GM12864 (cell line): ENCODE results near the gene CABP5.

Experiments used
- DNase-seq: peaks from one replicate; pipeline ENCODE4 v3.0.0-alpha.2; 2011; ENCODE audit warnings: low read depth
- H3K4me3 ChIP-seq: 2 replicates; pipeline ENCODE4 v1.5.1; 2011; ENCODE audit warnings: mild to moderate bottlenecking, low read depth, low read length, control low read depth
- TF ChIP-seq, protein P1 (sequence below): IDR thresholded peaks from 2 replicates; pipeline ENCODE4 v1.5.1; 2011; ENCODE audit warnings: low read depth, mild to moderate bottlenecking, moderate library complexity, low read length, control low read depth, inconsistent platforms; ENCODE audit errors: missing control alignments

Gene CABP5

DNA sequence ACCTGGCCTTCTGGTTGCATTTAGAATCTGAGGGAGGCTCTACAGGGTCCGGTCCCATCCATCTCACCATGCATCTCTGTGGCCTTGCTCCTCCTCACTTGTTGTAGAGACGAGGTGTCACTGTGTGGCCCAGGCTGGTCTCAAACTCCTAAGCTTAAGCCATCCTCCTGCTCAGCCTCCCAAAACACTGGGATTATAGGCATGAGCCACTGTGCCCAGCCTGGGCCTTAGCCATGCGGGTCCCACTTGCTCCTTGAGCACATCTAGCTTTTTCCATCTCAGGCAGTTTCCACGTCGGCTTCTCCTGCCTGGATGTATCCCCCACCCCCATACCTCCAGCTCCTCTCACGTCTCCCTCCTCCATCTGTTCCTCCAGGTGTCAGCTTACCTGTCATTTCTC is 39.6 kb downstream of the CABP5 start:
- no peak for DNase-seq
- no peak overlapping the region for H3K4me3 ChIP-seq
- TF ChIP-seq, protein P1, sequence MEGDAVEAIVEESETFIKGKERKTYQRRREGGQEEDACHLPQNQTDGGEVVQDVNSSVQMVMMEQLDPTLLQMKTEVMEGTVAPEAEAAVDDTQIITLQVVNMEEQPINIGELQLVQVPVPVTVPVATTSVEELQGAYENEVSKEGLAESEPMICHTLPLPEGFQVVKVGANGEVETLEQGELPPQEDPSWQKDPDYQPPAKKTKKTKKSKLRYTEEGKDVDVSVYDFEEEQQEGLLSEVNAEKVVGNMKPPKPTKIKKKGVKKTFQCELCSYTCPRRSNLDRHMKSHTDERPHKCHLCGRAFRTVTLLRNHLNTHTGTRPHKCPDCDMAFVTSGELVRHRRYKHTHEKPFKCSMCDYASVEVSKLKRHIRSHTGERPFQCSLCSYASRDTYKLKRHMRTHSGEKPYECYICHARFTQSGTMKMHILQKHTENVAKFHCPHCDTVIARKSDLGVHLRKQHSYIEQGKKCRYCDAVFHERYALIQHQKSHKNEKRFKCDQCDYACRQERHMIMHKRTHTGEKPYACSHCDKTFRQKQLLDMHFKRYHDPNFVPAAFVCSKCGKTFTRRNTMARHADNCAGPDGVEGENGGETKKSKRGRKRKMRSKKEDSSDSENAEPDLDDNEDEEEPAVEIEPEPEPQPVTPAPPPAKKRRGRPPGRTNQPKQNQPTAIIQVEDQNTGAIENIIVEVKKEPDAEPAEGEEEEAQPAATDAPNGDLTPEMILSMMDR, result no peak

GRCh38 chr19:48000846-48001245 is 43.0 kb downstream of the CABP5 start:
- no peak for DNase-seq
- no peak overlapping the region for H3K4me3 ChIP-seq
- TF ChIP-seq, protein P1, result no peak

DNA sequence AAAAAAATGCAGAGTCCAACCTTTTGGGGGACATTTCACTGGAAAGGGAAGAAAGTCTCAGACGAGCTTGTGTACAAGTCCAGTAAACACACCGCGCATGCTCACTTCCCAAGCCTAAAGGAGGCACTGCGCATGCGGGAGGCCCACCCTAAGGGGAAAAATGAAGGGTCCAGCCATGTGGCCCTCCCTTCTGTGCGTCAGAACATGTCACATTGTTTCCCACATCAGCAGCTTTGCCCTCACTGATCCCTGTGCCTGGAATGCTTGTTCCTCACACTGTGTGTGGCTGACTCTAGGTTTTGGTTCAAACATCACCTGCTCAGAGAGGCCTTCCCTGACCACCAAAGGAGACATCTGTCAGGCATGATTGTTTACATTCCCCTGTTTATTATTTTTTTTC is 45.1 kb downstream of the CABP5 start:
- TF ChIP-seq, protein P1, result no peak
- DNase-seq, result no peak

GRCh38 chr19:47996230-47996727 is 47.6 kb downstream of the CABP5 start:
- TF ChIP-seq, protein P1, result no peak
- no peak overlapping the region for H3K4me3 ChIP-seq
- DNase-seq, result no peak

More for the DNA sequence above, 45.1 kb downstream of the CABP5 start:
- no peak overlapping the region for H3K4me3 ChIP-seq

DNA sequence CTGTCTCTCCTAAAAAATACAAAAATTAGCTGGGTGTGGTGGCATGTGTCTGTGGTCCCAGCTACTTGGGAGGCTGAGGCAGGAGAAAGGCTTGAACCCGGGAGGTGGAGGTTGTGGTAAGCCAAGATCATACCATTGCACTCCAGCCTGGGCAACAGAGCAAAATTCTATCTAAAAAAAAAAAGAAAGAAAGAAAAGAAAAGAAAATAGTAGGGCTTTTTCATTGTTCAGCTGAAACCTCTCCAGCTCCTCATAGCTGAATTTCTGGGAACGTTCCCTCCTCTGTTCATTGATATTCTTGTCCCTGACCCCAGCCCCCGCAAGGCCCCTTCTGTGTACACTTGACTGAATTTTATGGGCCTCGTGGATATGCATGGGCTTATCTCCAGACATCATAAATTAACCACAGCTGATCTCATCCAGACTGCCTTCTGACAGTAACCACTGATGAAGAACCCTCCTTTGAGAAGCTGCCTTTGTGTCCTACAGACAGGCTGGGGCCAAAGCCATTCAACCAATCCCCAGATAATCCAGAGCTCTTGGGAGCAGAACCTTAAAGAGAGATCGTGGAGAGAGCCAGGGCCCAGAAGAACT is 49.6 kb downstream of the CABP5 start, which contains the start of gene ELSPBP1:
Gene ELSPBP1, plus strand, starts transcription at position 424 of the 594 bp plus-strand sequence. CDS start 14,036 bp downstream, outside the sequence.
- no peak for DNase-seq
- no peak within 1 kb of the TSS for H3K4me3 ChIP-seq
- TF ChIP-seq, protein P1, result no peak

GRCh38 chr19:47992070-47992469 is 51.8 kb downstream of the CABP5 start, which contains the start of gene BSPH1:
BSPH1 (minus strand) TSS chr19:47992170; CDS start chr19:47992081, 89 bp downstream.
- no peak within 1 kb of the TSS for H3K4me3 ChIP-seq
- DNase-seq, result no peak
- TF ChIP-seq, protein P1, result no peak
